ENCODE measurements around the gene IKZF3.
"Not testable (repeated sequence)": the region's sequence is repeated elsewhere in the genome, so short reads cannot be mapped to it uniquely, and the experiment has no call there.

Gene IKZF3

DNA sequence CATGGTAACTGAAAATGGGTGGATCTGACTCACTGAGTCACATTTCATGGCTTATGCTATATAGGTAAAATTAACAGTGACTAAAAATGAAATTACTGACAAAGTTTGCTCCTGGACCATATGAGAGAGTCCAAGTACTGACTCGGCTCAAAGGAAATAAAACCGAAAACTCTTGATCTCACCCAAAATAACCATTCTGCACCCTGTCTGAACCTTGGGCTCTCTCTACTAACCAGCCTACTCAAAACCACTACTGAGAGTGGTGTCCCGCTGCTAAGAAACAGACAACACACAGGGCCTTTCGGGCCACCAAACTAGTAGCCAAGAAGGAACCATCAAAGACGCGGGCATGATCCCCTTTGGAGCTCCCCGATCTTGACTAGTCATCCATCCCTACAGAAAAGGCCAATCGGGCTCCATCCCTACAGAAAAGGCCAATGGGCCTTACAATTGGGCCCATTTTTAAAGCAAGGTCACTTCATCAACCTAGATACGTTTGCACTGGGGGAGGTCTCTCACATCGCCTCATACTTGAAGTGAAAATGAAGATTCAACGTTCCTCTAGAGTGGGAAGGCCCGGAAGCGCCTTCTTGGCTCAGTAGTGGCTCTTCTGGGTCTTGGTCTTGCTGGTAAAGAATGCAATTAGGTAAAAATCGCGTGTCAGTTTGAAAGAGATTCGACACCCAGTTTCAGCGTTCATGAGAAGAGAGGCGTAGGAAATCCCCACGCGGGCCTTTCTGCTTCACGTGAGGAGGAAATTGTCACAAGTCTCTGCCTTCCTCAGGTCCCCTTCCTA, 3.2 kb upstream of the IKZF3 start:
- no peak for TF ChIP-seq FOXP2 (optimal IDR thresholded peaks at IDR 0.05; ENCODE audit: control extremely low read depth, extremely low read length, insufficient read depth)
- no peak for TF ChIP-seq POLR2AphosphoS5 (IDR thresholded peaks at IDR 0.05; ENCODE audit: borderline replicate concordance, low read depth, low read length)
- no peak for TF ChIP-seq EZH2 (IDR thresholded peaks at IDR 0.05)
- H3K27ac ChIP-seq = no peak overlapping the region
- H3K9ac ChIP-seq (ENCODE audit: insufficient read length) = no peak overlapping the region
- H3K36me3 ChIP-seq (ENCODE audit: insufficient read depth, low read length) = no peaks in the 10 kb centered on the region
- H3K9me3 ChIP-seq (ENCODE audit: low read depth, low read length) = no peaks in the 10 kb centered on the region
- no peak for DNase-seq (ENCODE audit: low read depth, low spot score)
- no peak overlapping the region for H3K4me3 ChIP-seq

GRCh38 chr17:39866013-39866730, 2.1 kb upstream of the IKZF3 start:
- Histone ChIP-seq H3K9ac (ENCODE audit: insufficient read length) (no peak overlapping the region), H3K36me3 (ENCODE audit: insufficient read depth, low read length) (no peaks in the 10 kb centered on the region), H3K9me3 (ENCODE audit: low read depth, low read length) (no peaks in the 10 kb centered on the region), H3K27ac (no peak overlapping the region), H3K4me3 (no peak overlapping the region)
- TF ChIP-seq FOXP2 (optimal IDR thresholded peaks at IDR 0.05; ENCODE audit: control extremely low read depth, extremely low read length, insufficient read depth) = no peak
- no peak for TF ChIP-seq POLR2AphosphoS5 (IDR thresholded peaks at IDR 0.05; ENCODE audit: borderline replicate concordance, low read depth, low read length)
- no peak for TF ChIP-seq EZH2 (IDR thresholded peaks at IDR 0.05)
- no peak for DNase-seq (ENCODE audit: low read depth, low spot score)

DNA sequence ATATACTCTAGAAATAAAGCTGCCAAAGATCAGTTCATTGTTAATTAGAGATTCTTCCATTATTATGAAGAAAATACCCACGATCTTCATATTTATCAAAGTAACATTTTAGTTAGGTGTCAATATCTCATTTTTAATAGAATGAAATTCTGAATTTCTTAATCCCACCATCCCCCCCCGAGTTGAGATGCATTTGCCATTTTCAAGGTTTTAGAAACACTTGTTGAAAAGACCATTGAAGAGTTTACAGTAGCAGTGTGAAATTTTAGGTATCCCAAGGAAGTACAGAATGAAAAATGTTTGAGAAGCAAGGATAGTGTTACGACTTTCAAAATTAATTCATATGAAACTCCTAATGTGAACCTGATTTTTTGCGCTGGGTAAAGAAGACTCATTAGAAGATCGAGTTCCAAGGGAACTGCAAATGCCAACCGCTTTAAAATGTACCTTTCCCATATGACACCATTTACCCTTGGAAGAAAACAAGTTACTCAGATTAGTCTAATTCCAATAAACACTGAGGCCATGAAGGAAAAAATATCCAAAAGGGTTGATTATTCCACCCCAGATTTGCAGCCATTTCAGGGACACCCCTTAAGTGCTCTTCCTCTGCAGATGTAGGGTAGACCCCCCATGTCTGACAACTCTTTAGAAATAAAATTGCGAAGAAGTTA, 731 bp downstream of the IKZF3 start:
- TF ChIP-seq EZH2 (IDR thresholded peaks at IDR 0.05) = no peak
- TF ChIP-seq POLR2AphosphoS5 (IDR thresholded peaks at IDR 0.05; ENCODE audit: borderline replicate concordance, low read depth, low read length) = no peak
- TF ChIP-seq FOXP2 (optimal IDR thresholded peaks at IDR 0.05; ENCODE audit: control extremely low read depth, extremely low read length, insufficient read depth) = no peak
- DNase-seq (ENCODE audit: low read depth, low spot score) = no peak
- Histone ChIP-seq H3K4me3 (no peak overlapping the region), H3K36me3 (ENCODE audit: insufficient read depth, low read length) (no peaks in the 10 kb centered on the region), H3K9me3 (ENCODE audit: low read depth, low read length) (no peaks in the 10 kb centered on the region), H3K27ac (no peak overlapping the region), H3K9ac (ENCODE audit: insufficient read length) (no peak overlapping the region)

- H3K4me3 ChIP-seq = no peak overlapping the region
- no peak for TF ChIP-seq POLR2AphosphoS5 (IDR thresholded peaks at IDR 0.05; ENCODE audit: borderline replicate concordance, low read depth, low read length)
- no peak for TF ChIP-seq FOXP2 (optimal IDR thresholded peaks at IDR 0.05; ENCODE audit: control extremely low read depth, extremely low read length, insufficient read depth)
- no peak for TF ChIP-seq EZH2 (IDR thresholded peaks at IDR 0.05)
- H3K9ac ChIP-seq (ENCODE audit: insufficient read length) = no peak overlapping the region
- no peak overlapping the region for H3K27ac ChIP-seq
- H3K36me3 ChIP-seq (ENCODE audit: insufficient read depth, low read length) = no peaks in the 10 kb centered on the region
- no peaks in the 10 kb centered on the region for H3K9me3 ChIP-seq (ENCODE audit: low read depth, low read length)
- no peak for DNase-seq (ENCODE audit: low read depth, low spot score)
Observed at GRCh38 chr17:39861235-39861634, 2.9 kb downstream of the IKZF3 start.

- H3K27ac ChIP-seq; DNase-seq (ENCODE audit: low read depth, low spot score); H3K9ac ChIP-seq (ENCODE audit: insufficient read length); H3K4me3 ChIP-seq; H3K36me3 ChIP-seq (ENCODE audit: insufficient read depth, low read length); H3K9me3 ChIP-seq (ENCODE audit: low read depth, low read length): not testable (repeated sequence)
Observed at GRCh38 chr17:39855911-39856649, 8.0 kb downstream of the IKZF3 start.

DNA sequence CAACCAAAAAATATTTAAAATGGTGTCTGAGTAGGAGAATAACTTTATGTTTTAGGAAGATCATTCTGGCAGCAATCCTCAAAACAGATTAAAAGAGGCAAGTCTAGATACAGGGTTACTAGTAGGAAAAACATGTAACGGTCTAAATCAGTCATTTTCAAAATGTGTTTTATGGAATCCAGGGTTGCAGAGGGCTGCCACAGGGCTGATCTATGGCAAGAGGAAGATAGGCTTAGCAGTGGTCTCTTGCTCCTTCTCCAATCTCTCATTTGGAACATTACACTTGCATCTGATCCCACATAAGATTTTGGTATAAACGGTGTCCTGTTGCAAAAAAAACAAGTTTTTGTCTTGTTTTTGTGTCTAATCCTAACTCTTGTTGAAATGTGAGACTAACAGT, 9.2 kb downstream of the IKZF3 start:
- no peaks in the 10 kb centered on the region for H3K36me3 ChIP-seq (ENCODE audit: insufficient read depth, low read length)
- H3K4me3 ChIP-seq = no peak overlapping the region
- no peaks in the 10 kb centered on the region for H3K9me3 ChIP-seq (ENCODE audit: low read depth, low read length)
- H3K27ac ChIP-seq = no peak overlapping the region
- TF ChIP-seq EZH2 (IDR thresholded peaks at IDR 0.05) (no peak), POLR2AphosphoS5 (IDR thresholded peaks at IDR 0.05; ENCODE audit: borderline replicate concordance, low read depth, low read length) (no peak), FOXP2 (optimal IDR thresholded peaks at IDR 0.05; ENCODE audit: control extremely low read depth, extremely low read length, insufficient read depth) (no peak)
- no peak overlapping the region for H3K9ac ChIP-seq (ENCODE audit: insufficient read length)
- no peak for DNase-seq (ENCODE audit: low read depth, low spot score)

GRCh38 chr17:39852239-39852638, 11.9 kb downstream of the IKZF3 start:
- Histone ChIP-seq H3K4me3 (no peak overlapping the region), H3K36me3 (ENCODE audit: insufficient read depth, low read length) (no peaks in the 10 kb centered on the region), H3K27ac (no peak overlapping the region), H3K9ac (ENCODE audit: insufficient read length) (no peak overlapping the region), H3K9me3 (ENCODE audit: low read depth, low read length) (no peaks in the 10 kb centered on the region)
- DNase-seq (ENCODE audit: low read depth, low spot score) = no peak
- TF ChIP-seq FOXP2 (optimal IDR thresholded peaks at IDR 0.05; ENCODE audit: control extremely low read depth, extremely low read length, insufficient read depth) (no peak), POLR2AphosphoS5 (IDR thresholded peaks at IDR 0.05; ENCODE audit: borderline replicate concordance, low read depth, low read length) (no peak), EZH2 (IDR thresholded peaks at IDR 0.05) (no peak)

DNA sequence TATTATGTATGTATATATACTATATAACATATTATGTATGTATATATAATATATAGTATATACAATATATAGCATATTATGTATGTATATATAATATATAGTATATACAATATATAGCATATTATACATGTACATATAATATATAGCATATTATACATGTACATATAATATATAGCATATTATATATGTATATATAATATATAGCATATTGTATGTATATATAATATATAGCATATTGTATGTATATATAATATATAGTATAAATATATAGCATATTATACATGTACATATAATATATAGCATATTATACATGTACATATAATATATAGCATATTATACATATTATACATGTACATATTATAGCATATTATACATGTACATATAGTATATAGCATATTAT, 13.9 kb downstream of the IKZF3 start:
- not testable (repeated sequence) for DNase-seq (ENCODE audit: low read depth, low spot score); H3K9me3 ChIP-seq (ENCODE audit: low read depth, low read length); H3K9ac ChIP-seq (ENCODE audit: insufficient read length); H3K27ac ChIP-seq; H3K4me3 ChIP-seq; H3K36me3 ChIP-seq (ENCODE audit: insufficient read depth, low read length)

Data from SK-N-MC (cell line).